ENCODE results near the gene SEPHS2.

DNA sequence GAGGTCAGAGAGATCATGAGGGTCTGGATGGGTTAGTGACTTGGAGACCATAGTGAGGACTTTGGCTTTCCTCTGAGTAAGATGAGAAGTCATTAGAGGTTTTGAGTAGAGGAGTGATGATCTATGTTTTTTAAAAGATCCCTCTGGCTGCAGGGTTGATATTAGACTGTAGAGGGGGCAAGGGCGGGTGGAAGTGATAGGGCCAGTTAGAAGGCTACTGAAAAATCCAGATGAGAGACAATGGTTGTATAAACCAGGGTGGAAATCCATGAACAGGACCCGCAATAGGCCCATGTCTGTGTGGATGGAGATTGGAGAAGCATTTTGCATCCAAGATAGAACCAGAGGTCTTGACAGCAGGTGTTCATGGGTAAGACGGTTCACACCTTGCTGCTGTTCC is 36.7 kb upstream of the SEPHS2 start:
- no peak for TF ChIP-seq ZNF140 (tag by site-specific recombination; IDR thresholded peaks at IDR 0.05)
- TF ChIP-seq ZNF561 (tag by site-specific recombination; IDR thresholded peaks at IDR 0.05; ENCODE audit: borderline replicate concordance) = no peak
- TF ChIP-seq ZNF274 (IDR thresholded peaks at IDR 0.05; ENCODE audit: low read length) = no peak
- TF ChIP-seq ZNF274 (tag by site-specific recombination; IDR thresholded peaks at IDR 0.05; ENCODE audit: borderline replicate concordance) = no peak
- TF ChIP-seq ZNF112 (tag by site-specific recombination; IDR thresholded peaks at IDR 0.05) = no peak
- TF ChIP-seq, protein P1, sequence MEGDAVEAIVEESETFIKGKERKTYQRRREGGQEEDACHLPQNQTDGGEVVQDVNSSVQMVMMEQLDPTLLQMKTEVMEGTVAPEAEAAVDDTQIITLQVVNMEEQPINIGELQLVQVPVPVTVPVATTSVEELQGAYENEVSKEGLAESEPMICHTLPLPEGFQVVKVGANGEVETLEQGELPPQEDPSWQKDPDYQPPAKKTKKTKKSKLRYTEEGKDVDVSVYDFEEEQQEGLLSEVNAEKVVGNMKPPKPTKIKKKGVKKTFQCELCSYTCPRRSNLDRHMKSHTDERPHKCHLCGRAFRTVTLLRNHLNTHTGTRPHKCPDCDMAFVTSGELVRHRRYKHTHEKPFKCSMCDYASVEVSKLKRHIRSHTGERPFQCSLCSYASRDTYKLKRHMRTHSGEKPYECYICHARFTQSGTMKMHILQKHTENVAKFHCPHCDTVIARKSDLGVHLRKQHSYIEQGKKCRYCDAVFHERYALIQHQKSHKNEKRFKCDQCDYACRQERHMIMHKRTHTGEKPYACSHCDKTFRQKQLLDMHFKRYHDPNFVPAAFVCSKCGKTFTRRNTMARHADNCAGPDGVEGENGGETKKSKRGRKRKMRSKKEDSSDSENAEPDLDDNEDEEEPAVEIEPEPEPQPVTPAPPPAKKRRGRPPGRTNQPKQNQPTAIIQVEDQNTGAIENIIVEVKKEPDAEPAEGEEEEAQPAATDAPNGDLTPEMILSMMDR (tag by site-specific recombination; IDR thresholded peaks at IDR 0.05) = no peak
- TF ChIP-seq ZIC2 (tag by site-specific recombination; IDR thresholded peaks at IDR 0.05) = no peak
- no peak for TF ChIP-seq IKZF3 (tag by site-specific recombination; IDR thresholded peaks at IDR 0.05)
- TF ChIP-seq ZNF530 (tag by site-specific recombination; IDR thresholded peaks at IDR 0.05; ENCODE audit: low read depth) = no peak
- TF ChIP-seq ZNF138 (tag by site-specific recombination; IDR thresholded peaks at IDR 0.05; ENCODE audit: borderline replicate concordance) = no peak
- TF ChIP-seq SP7 (tag by site-specific recombination; IDR thresholded peaks at IDR 0.05) = no peak

All from HEK293 (cell line).